NB4 (cell line): ENCODE measurements around the gene WNT3.
"Not testable (repeated sequence)": the region's sequence is repeated elsewhere in the genome, so short reads cannot be mapped to it uniquely, and the experiment has no call there.

Source experiments
- DNase-seq: peaks from one replicate; pipeline ENCODE4 v3.0.0; 2010; ENCODE audit warnings: low read depth
- H3K4me3 ChIP-seq: one replicate; pipeline ENCODE4 v1.5.1; 2011; ENCODE audit warnings: mild to moderate bottlenecking, low read depth, low read length, moderate library complexity
- MAX ChIP-seq: IDR thresholded peaks from 2 replicates; pipeline ENCODE4 v1.6.1; 2011; ENCODE audit warnings: low read depth, low read length
- MYC ChIP-seq: IDR thresholded peaks from 2 replicates; pipeline ENCODE4 v1.6.1; 2011; ENCODE audit warnings: low read depth, low read length
- POLR2A ChIP-seq: IDR thresholded peaks from 2 replicates; pipeline ENCODE4 v1.6.1; 2011; ENCODE audit warnings: mild to moderate bottlenecking; ENCODE audit not compliant: insufficient read length; ENCODE audit errors: extremely low read depth
- TF ChIP-seq, protein P1 (sequence below): IDR thresholded peaks from one replicate; pipeline ENCODE4 v1.5.1; 2012; ENCODE audit warnings: low read depth, low read length

The WNT3 gene

DNA sequence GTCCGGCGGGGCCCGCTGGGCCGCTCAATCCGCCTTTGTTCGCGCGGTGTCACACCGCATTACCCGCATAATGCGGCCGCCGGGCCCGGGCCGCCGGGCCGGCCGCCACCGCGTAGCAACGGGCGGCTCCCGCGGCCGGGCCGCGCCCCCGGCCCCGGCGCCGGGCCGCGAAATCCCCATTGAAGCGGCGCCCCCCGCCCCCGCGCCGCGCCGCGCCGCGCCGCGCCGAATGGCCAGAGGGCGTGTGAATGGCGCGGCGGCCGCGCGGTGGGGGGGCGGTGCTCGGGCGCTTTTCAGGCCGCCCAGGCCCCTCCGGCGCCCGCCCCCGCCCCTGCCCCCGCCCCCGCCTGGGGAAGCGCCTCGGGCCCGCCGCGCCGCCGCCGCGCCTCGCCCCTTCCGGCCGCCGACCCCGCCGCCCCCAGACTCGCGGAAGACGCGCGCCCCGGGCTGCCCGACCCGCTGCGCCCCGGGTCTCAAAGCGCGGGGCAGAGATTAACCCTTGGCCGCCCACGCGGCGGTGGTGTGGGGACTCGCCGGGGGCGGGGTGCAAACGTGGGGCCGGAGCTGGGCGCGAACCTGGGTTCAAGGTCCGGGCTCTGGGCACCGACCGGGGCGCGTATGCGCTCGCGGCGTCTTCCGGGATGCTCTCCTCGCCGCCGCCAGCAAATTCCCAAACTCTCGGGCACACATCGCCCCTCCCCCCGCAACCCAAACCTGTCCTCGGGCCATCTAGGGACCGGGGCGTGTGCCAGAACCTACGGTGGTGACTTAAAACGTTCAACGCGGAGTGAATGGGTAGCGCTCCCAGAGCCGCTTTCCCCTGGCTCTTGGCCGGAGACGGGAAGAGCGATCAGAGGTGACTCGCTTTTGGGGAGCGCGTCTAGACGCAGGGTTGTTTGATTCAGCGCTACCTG is 46.7 kb downstream of the WNT3 start:
- DNase-seq: peak; percentile 72
- TF ChIP-seq, protein P1, sequence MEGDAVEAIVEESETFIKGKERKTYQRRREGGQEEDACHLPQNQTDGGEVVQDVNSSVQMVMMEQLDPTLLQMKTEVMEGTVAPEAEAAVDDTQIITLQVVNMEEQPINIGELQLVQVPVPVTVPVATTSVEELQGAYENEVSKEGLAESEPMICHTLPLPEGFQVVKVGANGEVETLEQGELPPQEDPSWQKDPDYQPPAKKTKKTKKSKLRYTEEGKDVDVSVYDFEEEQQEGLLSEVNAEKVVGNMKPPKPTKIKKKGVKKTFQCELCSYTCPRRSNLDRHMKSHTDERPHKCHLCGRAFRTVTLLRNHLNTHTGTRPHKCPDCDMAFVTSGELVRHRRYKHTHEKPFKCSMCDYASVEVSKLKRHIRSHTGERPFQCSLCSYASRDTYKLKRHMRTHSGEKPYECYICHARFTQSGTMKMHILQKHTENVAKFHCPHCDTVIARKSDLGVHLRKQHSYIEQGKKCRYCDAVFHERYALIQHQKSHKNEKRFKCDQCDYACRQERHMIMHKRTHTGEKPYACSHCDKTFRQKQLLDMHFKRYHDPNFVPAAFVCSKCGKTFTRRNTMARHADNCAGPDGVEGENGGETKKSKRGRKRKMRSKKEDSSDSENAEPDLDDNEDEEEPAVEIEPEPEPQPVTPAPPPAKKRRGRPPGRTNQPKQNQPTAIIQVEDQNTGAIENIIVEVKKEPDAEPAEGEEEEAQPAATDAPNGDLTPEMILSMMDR: no peak
- TF ChIP-seq MAX (no peak), MYC (no peak), POLR2A (no peak)
- peak overlapping the region; percentile 14 for H3K4me3 ChIP-seq

GRCh38 chr17:46770818-46771560 is 47.5 kb downstream of the WNT3 start:
- H3K4me3 ChIP-seq: peak overlapping the region; percentile 40
- peak; percentile 77 for DNase-seq
- TF ChIP-seq MYC (no peak), MAX (no peak), POLR2A (peak; percentile 57)
- TF ChIP-seq, protein P1: no peak

- DNase-seq: no peak
- TF ChIP-seq, protein P1: no peak
- no peak for TF ChIP-seq POLR2A
- no peak for TF ChIP-seq MYC
- no peak; the same call in 1 of the 2 replicates for TF ChIP-seq MAX
- peak overlapping the region; percentile 40 for H3K4me3 ChIP-seq
These were observed 48.1 kb downstream of the WNT3 start for GRCh38 chr17:46770439-46770817.

DNA sequence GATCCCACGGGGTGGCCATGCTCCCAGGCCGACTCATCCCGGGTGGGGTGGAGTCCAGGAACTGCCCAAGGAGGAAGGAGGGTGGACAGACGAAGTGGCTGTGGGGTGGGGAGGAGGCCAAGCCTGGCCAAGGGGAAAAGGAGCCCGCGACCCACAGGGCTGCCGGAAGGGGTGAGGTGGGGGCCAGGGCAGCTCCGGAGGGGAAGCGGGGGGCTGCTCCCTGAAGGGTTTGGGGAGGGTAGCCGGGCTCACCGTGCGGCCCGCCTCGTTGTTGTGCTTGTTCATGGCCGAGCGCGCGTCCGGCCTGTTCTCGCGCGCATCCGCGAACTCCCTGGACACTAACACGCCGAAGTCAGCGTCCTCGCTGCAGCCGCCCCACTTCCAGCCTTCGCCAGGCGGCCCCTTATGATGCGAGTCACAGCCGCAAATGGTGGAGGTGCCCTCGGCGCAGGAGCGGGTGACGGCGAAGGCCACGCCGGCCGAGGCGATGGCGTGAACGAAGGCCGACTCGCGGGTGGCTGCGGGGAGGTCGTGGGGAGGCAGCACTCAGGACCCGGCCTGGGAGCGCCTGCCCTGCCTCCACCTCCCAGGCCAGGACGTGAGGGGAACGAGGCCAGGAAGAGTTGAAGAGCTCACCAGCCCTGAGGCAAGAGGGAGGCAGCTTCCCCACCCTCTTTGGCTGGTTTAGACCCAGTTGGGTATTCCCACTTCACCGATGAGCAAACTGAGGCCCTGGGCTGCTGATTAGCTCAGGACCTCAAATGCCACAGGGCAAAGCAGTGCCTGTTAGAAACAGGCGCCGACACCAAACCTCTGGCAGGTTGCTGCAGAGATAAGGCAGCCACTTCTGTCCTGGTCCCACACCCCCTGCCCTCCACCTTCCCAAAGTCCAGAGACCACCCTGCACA is 48.7 kb downstream of the WNT3 start:
- DNase-seq: no peak
- no peak overlapping the region for H3K4me3 ChIP-seq
- TF ChIP-seq POLR2A: no peak
- TF ChIP-seq MYC: no peak
- TF ChIP-seq, protein P1: no peak
- TF ChIP-seq MAX: no peak

DNA sequence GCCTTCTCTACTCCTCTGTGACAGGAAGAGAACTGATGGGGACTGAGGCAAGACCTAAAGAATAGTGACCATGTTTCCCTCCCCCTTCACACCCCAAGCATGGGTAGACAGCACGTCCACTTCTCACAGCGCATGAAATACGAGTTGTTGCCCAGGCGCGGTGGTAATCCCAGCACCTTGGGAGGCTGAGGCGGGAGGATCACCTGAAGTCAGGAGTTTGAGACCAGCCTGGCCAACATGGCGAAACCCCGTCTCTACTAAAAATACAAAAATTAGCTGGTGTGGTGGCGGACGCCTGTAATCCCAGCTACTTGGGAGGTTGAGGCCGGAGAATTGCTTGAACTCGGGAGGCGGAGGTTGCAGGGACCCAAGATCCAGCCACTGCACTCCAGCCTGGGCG is 49.6 kb downstream of the WNT3 start:
- DNase-seq, H3K4me3 ChIP-seq: not testable (repeated sequence)
